ENCODE results near the gene SGK2.

Gene SGK2

DNA sequence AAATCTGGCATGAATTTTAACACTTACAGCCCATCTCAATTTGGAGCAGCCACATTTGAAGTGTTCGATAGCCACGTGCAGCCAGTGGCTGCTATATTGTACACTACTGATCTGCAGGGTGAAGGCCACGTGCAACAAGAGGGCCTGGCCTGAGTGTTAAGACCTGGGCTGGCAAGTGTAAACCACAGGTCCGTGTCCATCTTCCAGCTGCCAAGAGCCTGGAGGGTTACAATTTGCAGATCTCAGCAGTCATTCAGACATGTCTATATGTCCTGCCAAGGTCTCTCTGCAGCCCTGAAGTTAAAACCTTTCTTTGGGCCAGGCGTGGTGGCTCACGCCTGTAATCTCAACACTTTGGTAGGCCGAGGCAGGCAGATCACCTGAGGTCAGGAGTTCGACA is 14.1 kb downstream of the SGK2 start:
- TF ChIP-seq POLR2AphosphoS5 (IDR thresholded peaks at IDR 0.05; ENCODE audit: low read depth, low read length) (no peak), SIN3A (IDR thresholded peaks at IDR 0.05; ENCODE audit: borderline replicate concordance, insufficient read depth, low read length) (no peak), TAF1 (IDR thresholded peaks at IDR 0.05; ENCODE audit: borderline replicate concordance, insufficient read depth, low read length) (no peak), FOXP2 (optimal IDR thresholded peaks at IDR 0.05; ENCODE audit: borderline replicate concordance, extremely low read depth, extremely low read length, insufficient read depth) (no peak)
- TF ChIP-seq, protein P1, sequence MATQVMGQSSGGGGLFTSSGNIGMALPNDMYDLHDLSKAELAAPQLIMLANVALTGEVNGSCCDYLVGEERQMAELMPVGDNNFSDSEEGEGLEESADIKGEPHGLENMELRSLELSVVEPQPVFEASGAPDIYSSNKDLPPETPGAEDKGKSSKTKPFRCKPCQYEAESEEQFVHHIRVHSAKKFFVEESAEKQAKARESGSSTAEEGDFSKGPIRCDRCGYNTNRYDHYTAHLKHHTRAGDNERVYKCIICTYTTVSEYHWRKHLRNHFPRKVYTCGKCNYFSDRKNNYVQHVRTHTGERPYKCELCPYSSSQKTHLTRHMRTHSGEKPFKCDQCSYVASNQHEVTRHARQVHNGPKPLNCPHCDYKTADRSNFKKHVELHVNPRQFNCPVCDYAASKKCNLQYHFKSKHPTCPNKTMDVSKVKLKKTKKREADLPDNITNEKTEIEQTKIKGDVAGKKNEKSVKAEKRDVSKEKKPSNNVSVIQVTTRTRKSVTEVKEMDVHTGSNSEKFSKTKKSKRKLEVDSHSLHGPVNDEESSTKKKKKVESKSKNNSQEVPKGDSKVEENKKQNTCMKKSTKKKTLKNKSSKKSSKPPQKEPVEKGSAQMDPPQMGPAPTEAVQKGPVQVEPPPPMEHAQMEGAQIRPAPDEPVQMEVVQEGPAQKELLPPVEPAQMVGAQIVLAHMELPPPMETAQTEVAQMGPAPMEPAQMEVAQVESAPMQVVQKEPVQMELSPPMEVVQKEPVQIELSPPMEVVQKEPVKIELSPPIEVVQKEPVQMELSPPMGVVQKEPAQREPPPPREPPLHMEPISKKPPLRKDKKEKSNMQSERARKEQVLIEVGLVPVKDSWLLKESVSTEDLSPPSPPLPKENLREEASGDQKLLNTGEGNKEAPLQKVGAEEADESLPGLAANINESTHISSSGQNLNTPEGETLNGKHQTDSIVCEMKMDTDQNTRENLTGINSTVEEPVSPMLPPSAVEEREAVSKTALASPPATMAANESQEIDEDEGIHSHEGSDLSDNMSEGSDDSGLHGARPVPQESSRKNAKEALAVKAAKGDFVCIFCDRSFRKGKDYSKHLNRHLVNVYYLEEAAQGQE (IDR thresholded peaks at IDR 0.05; ENCODE audit: insufficient read depth in 1 of 2, low read depth in 2 of 2, low read length in 2 of 2): no peak

DNA sequence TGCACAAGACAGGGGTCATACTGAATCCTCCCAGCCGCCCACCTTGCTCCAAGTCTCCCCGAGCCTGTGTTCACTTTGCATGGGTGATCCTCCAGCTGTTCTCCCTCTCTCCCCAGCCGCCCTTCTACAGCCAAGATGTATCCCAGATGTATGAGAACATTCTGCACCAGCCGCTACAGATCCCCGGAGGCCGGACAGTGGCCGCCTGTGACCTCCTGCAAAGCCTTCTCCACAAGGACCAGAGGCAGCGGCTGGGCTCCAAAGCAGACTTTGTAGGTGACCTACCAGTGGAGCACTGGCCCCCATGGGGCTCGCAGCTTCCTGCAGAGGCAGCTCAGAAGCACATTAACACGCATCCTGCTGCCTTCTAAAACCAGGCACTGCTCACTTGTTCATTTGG is 17.3 kb downstream of the SGK2 start:
- TF ChIP-seq, protein P1 (IDR thresholded peaks at IDR 0.05; ENCODE audit: insufficient read depth in 1 of 2, low read depth in 2 of 2, low read length in 2 of 2): no peak
- TF ChIP-seq TAF1 (IDR thresholded peaks at IDR 0.05; ENCODE audit: borderline replicate concordance, insufficient read depth, low read length) (no peak), FOXP2 (optimal IDR thresholded peaks at IDR 0.05; ENCODE audit: borderline replicate concordance, extremely low read depth, extremely low read length, insufficient read depth) (no peak), POLR2AphosphoS5 (IDR thresholded peaks at IDR 0.05; ENCODE audit: low read depth, low read length) (no peak), SIN3A (IDR thresholded peaks at IDR 0.05; ENCODE audit: borderline replicate concordance, insufficient read depth, low read length) (no peak)

DNA sequence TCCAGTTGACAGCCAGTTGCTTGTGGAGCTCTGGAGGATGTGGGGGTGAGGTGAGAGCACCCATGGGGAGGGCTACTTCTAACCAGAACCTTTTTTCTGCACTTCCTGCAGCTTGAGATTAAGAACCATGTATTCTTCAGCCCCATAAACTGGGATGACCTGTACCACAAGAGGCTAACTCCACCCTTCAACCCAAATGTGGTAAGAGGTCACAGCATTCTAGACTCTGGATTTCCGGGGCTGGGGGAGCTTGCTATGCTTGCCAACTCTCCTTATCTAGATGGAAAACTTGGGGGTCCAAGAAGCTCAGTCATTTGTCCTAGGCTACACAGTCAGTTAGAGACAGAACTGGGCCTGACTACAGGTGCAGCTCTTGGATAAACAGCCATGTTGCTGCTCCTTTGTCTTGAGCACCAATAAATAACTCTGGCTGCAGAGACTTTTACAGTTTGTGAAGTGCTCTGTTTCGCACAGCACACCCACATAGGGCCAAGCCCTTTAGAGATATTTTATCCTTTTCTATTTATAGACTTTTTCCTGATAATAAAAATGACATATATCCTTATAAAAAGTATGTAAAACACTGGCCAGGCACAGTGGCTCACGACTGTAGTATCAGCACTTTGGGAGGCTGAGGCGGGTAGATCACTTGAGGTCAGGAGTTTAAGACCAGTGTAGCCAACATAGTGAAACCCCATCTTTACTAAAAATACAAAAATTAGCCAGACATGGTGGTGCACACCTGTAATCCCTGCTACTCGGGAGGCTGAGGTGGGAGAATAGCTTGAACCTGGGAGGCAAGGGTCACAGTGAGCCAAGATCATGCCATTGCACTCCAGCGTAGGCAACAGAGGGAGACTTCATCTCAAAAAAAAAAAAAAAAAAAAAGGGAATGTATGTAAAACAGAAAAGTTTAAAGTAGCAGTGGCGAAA is 21.3 kb downstream of the SGK2 start:
- TF ChIP-seq POLR2AphosphoS5 (IDR thresholded peaks at IDR 0.05; ENCODE audit: low read depth, low read length): no peak
- TF ChIP-seq, protein P1 (IDR thresholded peaks at IDR 0.05; ENCODE audit: insufficient read depth in 1 of 2, low read depth in 2 of 2, low read length in 2 of 2): no peak
- no peak for TF ChIP-seq SIN3A (IDR thresholded peaks at IDR 0.05; ENCODE audit: borderline replicate concordance, insufficient read depth, low read length)
- no peak for TF ChIP-seq FOXP2 (optimal IDR thresholded peaks at IDR 0.05; ENCODE audit: borderline replicate concordance, extremely low read depth, extremely low read length, insufficient read depth)
- no peak for TF ChIP-seq TAF1 (IDR thresholded peaks at IDR 0.05; ENCODE audit: borderline replicate concordance, insufficient read depth, low read length)

GRCh38 chr20:43583133-43583864 is 24.5 kb downstream of the SGK2 start:
- no peak for TF ChIP-seq SIN3A (IDR thresholded peaks at IDR 0.05; ENCODE audit: borderline replicate concordance, insufficient read depth, low read length)
- TF ChIP-seq, protein P1 (IDR thresholded peaks at IDR 0.05; ENCODE audit: insufficient read depth in 1 of 2, low read depth in 2 of 2, low read length in 2 of 2): no peak
- no peak for TF ChIP-seq FOXP2 (optimal IDR thresholded peaks at IDR 0.05; ENCODE audit: borderline replicate concordance, extremely low read depth, extremely low read length, insufficient read depth)
- no peak for TF ChIP-seq TAF1 (IDR thresholded peaks at IDR 0.05; ENCODE audit: borderline replicate concordance, insufficient read depth, low read length)
- TF ChIP-seq POLR2AphosphoS5 (IDR thresholded peaks at IDR 0.05; ENCODE audit: low read depth, low read length): no peak
